WI38 (cell line): ENCODE data around the gene ITPKB.

ENCODE experiments used
- H3K4me3 ChIP-seq: 2 replicates; pipeline ENCODE4 v1.5.1; 2011; ENCODE audit warnings: low read depth, mild to moderate bottlenecking, control low read depth, low read length
- TF ChIP-seq, protein P1 (sequence below): IDR thresholded peaks from 2 replicates; pipeline ENCODE4 v1.5.1; 2012; ENCODE audit warnings: low read depth, mild to moderate bottlenecking, control low read depth, low read length

The ITPKB gene

DNA sequence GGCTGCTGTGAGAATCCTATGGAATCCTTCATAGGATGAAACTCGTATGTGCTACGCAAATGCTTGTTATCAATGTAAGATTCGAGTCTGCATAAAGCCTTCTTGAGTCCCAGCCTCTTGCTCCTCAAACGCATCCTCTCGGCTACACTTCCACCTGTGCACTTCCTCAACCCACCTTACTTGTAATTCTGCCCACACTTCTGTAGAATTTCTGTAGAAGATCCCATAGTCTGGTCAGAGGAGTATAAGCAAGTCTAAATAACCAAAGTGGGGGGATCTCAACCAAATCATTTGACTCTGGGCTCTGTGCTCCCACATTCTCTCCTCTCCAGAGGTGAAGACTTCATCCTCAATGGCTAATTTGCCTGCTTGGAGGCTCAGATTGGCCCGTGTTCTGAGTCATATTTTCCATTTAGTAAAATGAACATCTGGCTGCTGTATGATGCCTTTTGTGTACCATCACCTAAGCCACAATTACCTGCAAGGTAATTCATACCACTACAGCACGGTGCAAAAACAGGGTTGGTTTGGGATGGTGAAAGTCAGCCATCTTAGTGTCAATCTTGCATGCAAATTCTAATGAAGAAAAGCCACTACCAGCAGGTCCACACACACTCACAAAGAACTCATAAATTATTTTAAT is 63.2 kb downstream of the ITPKB start:
- TF ChIP-seq, protein P1, sequence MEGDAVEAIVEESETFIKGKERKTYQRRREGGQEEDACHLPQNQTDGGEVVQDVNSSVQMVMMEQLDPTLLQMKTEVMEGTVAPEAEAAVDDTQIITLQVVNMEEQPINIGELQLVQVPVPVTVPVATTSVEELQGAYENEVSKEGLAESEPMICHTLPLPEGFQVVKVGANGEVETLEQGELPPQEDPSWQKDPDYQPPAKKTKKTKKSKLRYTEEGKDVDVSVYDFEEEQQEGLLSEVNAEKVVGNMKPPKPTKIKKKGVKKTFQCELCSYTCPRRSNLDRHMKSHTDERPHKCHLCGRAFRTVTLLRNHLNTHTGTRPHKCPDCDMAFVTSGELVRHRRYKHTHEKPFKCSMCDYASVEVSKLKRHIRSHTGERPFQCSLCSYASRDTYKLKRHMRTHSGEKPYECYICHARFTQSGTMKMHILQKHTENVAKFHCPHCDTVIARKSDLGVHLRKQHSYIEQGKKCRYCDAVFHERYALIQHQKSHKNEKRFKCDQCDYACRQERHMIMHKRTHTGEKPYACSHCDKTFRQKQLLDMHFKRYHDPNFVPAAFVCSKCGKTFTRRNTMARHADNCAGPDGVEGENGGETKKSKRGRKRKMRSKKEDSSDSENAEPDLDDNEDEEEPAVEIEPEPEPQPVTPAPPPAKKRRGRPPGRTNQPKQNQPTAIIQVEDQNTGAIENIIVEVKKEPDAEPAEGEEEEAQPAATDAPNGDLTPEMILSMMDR: no peak
- H3K4me3 ChIP-seq: no peak overlapping the region

DNA sequence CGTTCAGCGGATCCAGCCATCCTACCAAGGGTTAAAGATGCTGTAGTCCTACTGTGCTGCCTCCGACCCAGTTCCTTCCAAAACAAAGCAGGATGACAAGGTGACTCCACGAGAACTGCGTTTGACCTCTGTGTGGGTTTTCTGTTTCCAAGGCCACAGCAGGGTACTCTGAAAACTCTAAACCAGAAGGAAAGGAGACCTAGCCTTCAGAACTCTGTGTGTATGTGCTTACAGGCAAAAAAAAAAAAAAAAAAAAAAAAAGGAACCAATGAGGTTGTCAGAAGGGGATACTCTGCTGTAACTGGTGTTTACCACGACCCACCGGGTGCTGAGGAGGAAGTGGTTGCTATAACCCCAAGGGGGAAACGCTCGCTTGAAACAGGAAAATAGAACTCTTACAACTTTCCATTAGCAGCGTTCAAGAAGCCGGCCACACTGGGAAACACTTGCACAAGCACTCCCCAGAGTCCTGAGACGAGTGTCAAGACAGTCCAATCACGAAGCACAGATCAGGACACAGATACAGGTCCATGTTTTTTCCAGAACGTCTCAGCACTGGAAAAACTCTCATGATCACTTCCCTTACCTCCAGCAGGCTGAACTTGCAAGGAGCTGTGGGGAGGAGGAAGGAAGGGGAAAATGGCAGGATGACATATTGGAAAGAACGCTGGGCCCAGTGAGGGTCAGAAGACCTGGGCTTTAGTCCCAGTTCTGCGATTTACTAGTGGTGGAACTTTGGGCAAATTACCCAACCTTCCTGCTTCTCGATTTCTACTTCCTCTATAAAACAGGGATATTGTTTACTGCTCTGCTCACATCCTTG is 64.0 kb downstream of the ITPKB start:
- no peak overlapping the region for H3K4me3 ChIP-seq
- TF ChIP-seq, protein P1: no peak

DNA sequence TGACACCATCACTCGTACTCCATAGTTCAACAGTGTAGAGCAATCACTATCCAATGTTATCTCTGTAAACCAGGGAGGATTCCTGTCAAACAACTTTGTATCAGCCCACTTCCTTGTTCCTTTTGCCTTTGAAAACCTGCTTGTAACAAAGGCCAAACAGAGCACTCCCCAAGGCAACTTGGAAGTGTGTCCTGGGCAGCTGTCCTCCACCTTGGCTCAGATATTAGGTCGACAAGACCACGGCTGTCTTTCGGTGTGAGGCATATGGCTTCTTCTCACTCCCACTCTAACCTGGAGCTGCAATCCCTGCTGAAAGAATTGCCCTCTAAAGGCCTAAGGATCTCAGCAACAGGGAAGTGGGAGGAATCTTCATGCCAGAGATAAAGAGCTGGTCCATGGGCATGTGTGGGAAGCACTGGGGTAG is 66.7 kb downstream of the ITPKB start:
- no peak overlapping the region for H3K4me3 ChIP-seq
- TF ChIP-seq, protein P1: no peak

DNA sequence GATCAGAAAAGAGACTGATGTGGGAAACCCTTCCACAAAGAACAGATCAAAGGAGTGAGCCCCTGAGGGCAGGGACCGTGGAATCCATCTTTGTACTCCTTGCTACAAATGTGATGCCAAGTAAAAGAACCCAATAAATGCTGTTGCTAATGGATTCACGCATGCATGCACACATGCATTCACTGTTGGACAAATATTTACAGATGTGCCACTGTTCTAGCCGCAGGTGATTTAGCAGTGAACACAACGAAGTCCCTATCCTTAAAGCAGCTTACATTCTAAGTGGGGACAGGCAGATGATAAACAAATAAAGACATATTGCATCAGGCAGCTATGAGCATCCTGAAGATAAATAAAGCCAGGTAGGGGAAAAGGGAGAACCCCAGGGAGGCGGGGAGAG is 67.8 kb downstream of the ITPKB start:
- no peak overlapping the region for H3K4me3 ChIP-seq
- TF ChIP-seq, protein P1: no peak

DNA sequence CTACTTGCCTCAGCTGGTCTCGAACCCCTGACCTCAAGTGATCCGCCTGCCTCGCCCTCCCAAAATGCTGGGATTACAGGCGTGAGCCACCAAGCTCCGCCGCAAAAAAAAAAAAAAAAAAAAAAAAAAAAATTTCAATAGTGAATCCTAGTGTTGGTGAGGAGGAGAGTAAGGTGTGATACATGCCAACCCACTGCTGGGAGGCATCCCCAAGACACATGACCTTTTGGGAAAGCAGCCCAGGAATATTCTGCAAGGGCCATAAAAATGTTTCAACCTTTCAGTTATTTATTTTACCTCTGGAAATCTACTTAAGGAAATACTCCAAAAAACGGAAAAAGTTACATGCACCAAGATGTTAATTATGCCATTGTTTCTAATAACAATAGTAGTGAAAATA is 69.0 kb downstream of the ITPKB start:
- H3K4me3 ChIP-seq: no peak overlapping the region
- TF ChIP-seq, protein P1: no peak

DNA sequence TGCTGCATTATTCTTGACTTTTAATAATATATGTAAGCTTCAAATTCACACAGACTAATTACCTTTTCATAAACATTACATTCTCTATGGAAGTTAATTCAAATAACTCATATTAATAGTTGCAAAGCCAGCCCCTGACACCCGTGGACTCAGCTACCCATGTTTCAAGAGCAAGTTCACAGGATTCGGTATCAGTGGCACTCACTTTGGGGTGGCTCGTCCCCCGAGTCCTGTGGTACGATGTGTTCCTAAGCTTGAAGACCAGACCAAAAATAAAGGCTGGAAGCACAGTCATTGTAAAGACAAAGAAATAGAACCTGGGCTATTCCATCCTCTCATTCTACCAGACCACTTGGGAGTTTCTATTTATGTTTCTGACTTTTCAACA is 70.9 kb downstream of the ITPKB start:
- TF ChIP-seq, protein P1: no peak
- no peak overlapping the region for H3K4me3 ChIP-seq

DNA sequence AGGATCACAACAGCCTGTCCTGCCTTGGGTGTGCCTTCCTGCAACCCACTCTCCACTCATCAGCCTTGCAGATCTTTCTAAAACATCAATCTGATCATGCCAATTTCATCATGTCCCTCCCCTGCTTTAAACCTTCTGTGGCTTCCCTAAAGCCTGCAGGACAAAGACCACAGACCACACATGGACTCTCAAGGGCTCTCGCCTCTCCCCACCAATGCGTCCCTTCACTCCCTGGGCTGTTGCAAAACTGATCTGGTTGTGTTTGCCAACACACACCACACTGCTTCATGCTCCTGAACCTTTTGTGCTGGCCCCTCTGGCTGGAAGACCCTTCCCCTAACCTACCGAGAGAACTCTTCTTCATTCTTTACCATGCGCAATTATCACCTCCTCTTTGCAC is 72.4 kb downstream of the ITPKB start:
- TF ChIP-seq, protein P1: no peak
- no peak overlapping the region for H3K4me3 ChIP-seq
